Stomach smooth muscle (tissue), 2 donors: ENCODE results near the gene ALDH9A1.

ENCODE experiments used
- H3K27ac ChIP-seq: one replicate; pipeline ENCODE4 v1.7.0; 2013; ENCODE audit warnings: mild to moderate bottlenecking, low read length, inconsistent platforms
- H3K27me3 ChIP-seq, 2 donors: one replicate each; pipeline ENCODE4 v1.7.0; 2013; ENCODE audit warnings: low read length in 2 of 2; ENCODE audit not compliant: insufficient read depth in 2 of 2, control insufficient read depth in 1 of 2
- H3K36me3 ChIP-seq, 2 donors: one replicate each; pipeline ENCODE4 v1.7.0; 2013; ENCODE audit warnings: low read length in 2 of 2; ENCODE audit not compliant: control insufficient read depth in 2 of 2, insufficient read depth in 2 of 2
- H3K4me1 ChIP-seq: one replicate; pipeline ENCODE4 v1.7.0; 2013; ENCODE audit warnings: low read length; ENCODE audit not compliant: control insufficient read depth, insufficient read depth
- H3K4me3 ChIP-seq, 2 donors: one replicate each; pipeline ENCODE4 v1.7.0; 2013; ENCODE audit warnings: low read length in 2 of 2
- H3K9ac ChIP-seq, 2 donors: one replicate each; pipeline ENCODE4 v1.7.0; 2013; ENCODE audit warnings: low read length in 2 of 2, mild to moderate bottlenecking in 1 of 2
- H3K9me3 ChIP-seq, 2 donors: one replicate each; pipeline ENCODE4 v1.7.0; 2013; ENCODE audit warnings: low read length in 2 of 2; ENCODE audit not compliant: control insufficient read depth in 2 of 2
- donor health status: healthy.
- donor health status: Pancreatic carcinoma.

ALDH9A1 gene

GRCh38 chr1:165616987-165617546, 81.3 kb downstream of the ALDH9A1 start:
- H3K9ac ChIP-seq = no peak overlapping the region
- no peak overlapping the region for H3K4me3 ChIP-seq
- no peaks in the 10 kb centered on the region for H3K4me1 ChIP-seq
- H3K9me3 ChIP-seq = no peaks in the 10 kb centered on the region
- H3K27ac ChIP-seq = no peak overlapping the region
- no peaks in the 10 kb centered on the region for H3K27me3 ChIP-seq
- no peaks in the 10 kb centered on the region for H3K36me3 ChIP-seq

- no peak overlapping the region for H3K27ac ChIP-seq
- H3K36me3 ChIP-seq = no peaks in the 10 kb centered on the region
- H3K27me3 ChIP-seq = no peaks in the 10 kb centered on the region
- H3K9ac ChIP-seq = no peak overlapping the region
- H3K9me3 ChIP-seq = no peaks in the 10 kb centered on the region
- H3K4me3 ChIP-seq = no peak overlapping the region
- H3K4me1 ChIP-seq = no peaks in the 10 kb centered on the region
Measured at GRCh38 chr1:165616054-165616612, 82.2 kb downstream of the ALDH9A1 start.
